SK-N-SH (cell line): ENCODE measurements around the gene ROR2. TPM values are rescaled to one million over a fixed set of nuclear protein-coding genes. Genes with fewer than 3 reads are reported as not detected.

Source experiments
- CTCF ChIA-PET: fragments of 300-600, 350-600 bp; formaldehyde crosslinking; extraction: SDS; loops from one replicate; lab custom pipeline; 2021; lab: Yijun Ruan, JAX
- POLR2A ChIA-PET: fragments of 350-600 bp; sonication (Branson Sonifier 250); formaldehyde crosslinking; extraction: SDS; loops from one replicate; lab custom pipeline; 2020; ENCODE audit warnings: antibody characterized with exemption, inconsistent platforms; lab: Yijun Ruan, JAX
- DNase-seq: peaks from one replicate; pipeline ENCODE4 v3.0.0; 2012
- H2AFZ ChIP-seq: fragments of 200-600 bp; sonication (generic); 2 replicates; pipeline ENCODE4 v1.8.1; 2016; ENCODE audit warnings: antibody characterized with exemption, mild to moderate bottlenecking, low read depth
- H3F3A ChIP-seq: fragments of 200-600 bp; sonication (generic); replicated peaks from 2 replicates; pipeline ENCODE3; 2016; ENCODE audit warnings: antibody characterized with exemption, mild to moderate bottlenecking; ENCODE audit not compliant: insufficient read depth
- H3K27ac ChIP-seq, 2 experiments: fragments of 200-500 bp in 1 of 2; fragments of 200-600 bp in 1 of 2; sonication (Bioruptor generic) in 1 of 2; sonication (generic), shearing (Covaris generic) in 1 of 2; 2 replicates each; pipeline versions ENCODE4 v1.5.1 to v1.6.1; 2014 to 2016; ENCODE audit warnings: low read depth in 2 of 2, inconsistent platforms in 1 of 2, low read length in 1 of 2, mild to moderate bottlenecking in 1 of 2, mixed read lengths in 1 of 2
- H3K27me3 ChIP-seq: fragments of 200-600 bp; sonication (generic), shearing (Covaris generic); 2 replicates; pipeline ENCODE4 v1.6.1; 2016; ENCODE audit warnings: mixed run types; ENCODE audit not compliant: insufficient read depth
- H3K36me3 ChIP-seq, 2 experiments: fragments of 200-500 bp in 1 of 2; fragments of 200-600 bp in 1 of 2; sonication (Bioruptor generic) in 1 of 2; sonication (generic) in 1 of 2; replicated peaks in 1 of 2; 2 replicates each; pipeline versions ENCODE3 to v1.5.1; 2014 to 2016; ENCODE audit warnings: low read length in 1 of 2, mild to moderate bottlenecking in 1 of 2; ENCODE audit not compliant: insufficient read depth in 2 of 2, control insufficient read depth in 1 of 2
- H3K4me1 ChIP-seq, 2 experiments: fragments of 200-500 bp in 1 of 2; fragments of 200-600 bp in 1 of 2; sonication (Bioruptor generic) in 1 of 2; sonication (generic), shearing (Covaris generic) in 1 of 2; 2 replicates each; pipeline versions ENCODE4 v1.5.1 to v1.6.1; 2014 to 2016; ENCODE audit warnings: low read depth in 1 of 2, low read length in 1 of 2, mixed run types in 1 of 2; ENCODE audit not compliant: insufficient read depth in 2 of 2, control insufficient read depth in 1 of 2
- H3K4me2 ChIP-seq: fragments of 200-600 bp; sonication (generic), shearing (Covaris generic); 2 replicates; pipeline ENCODE4 v1.6.1; 2017; ENCODE audit warnings: mixed run types
- H3K4me3 ChIP-seq, 2 experiments: fragments of 200-500 bp in 1 of 2; fragments of 200-600 bp in 1 of 2; sonication (Bioruptor generic) in 1 of 2; sonication (generic), shearing (Covaris generic) in 1 of 2; 2 replicates each; pipeline versions ENCODE4 v1.5.1 to v1.8.1; 2014 to 2016; ENCODE audit warnings: low read depth in 2 of 2, inconsistent platforms in 1 of 2, low read length in 1 of 2, mild to moderate bottlenecking in 1 of 2, mixed read lengths in 1 of 2, moderate library complexity in 1 of 2
- H3K79me2 ChIP-seq: fragments of 200-600 bp; sonication (generic); 2 replicates; pipeline ENCODE4 v1.8.1; 2017; ENCODE audit warnings: mild to moderate bottlenecking; ENCODE audit not compliant: insufficient read depth
- H3K9ac ChIP-seq: fragments of 200-600 bp; sonication (generic); 2 replicates; pipeline ENCODE4 v1.6.1; 2017; ENCODE audit warnings: mixed run types
- H3K9me2 ChIP-seq: fragments of 200-600 bp; sonication (generic); 2 replicates; pipeline ENCODE4 v1.6.1; 2017; ENCODE audit warnings: mixed run types
- H3K9me3 ChIP-seq: fragments of 200-600 bp; sonication (generic); 2 replicates; pipeline ENCODE4 v1.6.1; 2017; ENCODE audit warnings: mixed run types, mild to moderate bottlenecking, moderate library complexity
- H4K20me1 ChIP-seq: fragments of 200-600 bp; sonication (generic); 2 replicates; pipeline ENCODE4 v1.6.1; 2017; ENCODE audit warnings: mild to moderate bottlenecking, mixed run types; ENCODE audit not compliant: insufficient read depth
- CHD2 ChIP-seq: fragments of 150-350 bp; IDR thresholded peaks from 2 replicates; pipeline ENCODE4 v1.6.1; 2018; ENCODE audit warnings: low read length; ENCODE audit not compliant: partially characterized antibody
- CTCF ChIP-seq: fragments of 200-600 bp; sonication (generic); IDR thresholded peaks from 2 replicates; pipeline ENCODE4 v1.6.1; 2017; ENCODE audit warnings: antibody characterized with exemption, mild to moderate bottlenecking, moderate library complexity
- ELF1 ChIP-seq: IDR thresholded peaks from 2 replicates; pipeline ENCODE4 v1.4.0; 2012
- EP300 ChIP-seq, 2 experiments: IDR thresholded peaks; 2 replicates each; pipeline versions ENCODE4 v1.4.0 to v1.6.1; 2012; ENCODE audit warnings: borderline replicate concordance in 1 of 2, low read depth in 1 of 2, low read length in 1 of 2
- EZH2phosphoT487 ChIP-seq: fragments of 200-600 bp; sonication (generic); IDR thresholded peaks from 2 replicates; pipeline ENCODE4 v1.6.1; 2017; ENCODE audit warnings: low read depth, mixed run types, mild to moderate bottlenecking, antibody characterized with exemption, moderate library complexity, borderline replicate concordance
- FOXJ3 ChIP-seq: sonication (generic); formaldehyde crosslinking; IDR thresholded peaks from 2 replicates; pipeline ENCODE4 v1.5.1; 2020; ENCODE audit warnings: mild to moderate bottlenecking, missing genetic modification reagents
- GATA2 ChIP-seq: sonication (generic); formaldehyde crosslinking; IDR thresholded peaks from 2 replicates; pipeline ENCODE4 v1.5.0; 2020; ENCODE audit warnings: mild to moderate bottlenecking, missing genetic modification reagents
- JUND ChIP-seq: IDR thresholded peaks from 2 replicates; pipeline ENCODE4 v1.4.0; 2012
- NFIC ChIP-seq: IDR thresholded peaks from 2 replicates; pipeline ENCODE4 v1.4.0; 2012; ENCODE audit warnings: borderline replicate concordance
- NRF1 ChIP-seq: IDR thresholded peaks from 2 replicates; pipeline ENCODE4 v1.6.1; 2012; ENCODE audit warnings: low read depth, mild to moderate bottlenecking, low read length
- RXRA ChIP-seq: IDR thresholded peaks from 2 replicates; pipeline ENCODE4 v1.4.0; 2012; ENCODE audit warnings: low read depth, mild to moderate bottlenecking, borderline replicate concordance
- TCF12 ChIP-seq: IDR thresholded peaks from 2 replicates; pipeline ENCODE4 v1.4.0; 2012
- WGBS: methylation state at CpG from one replicate; pipeline ENCODE4 v1.1.6; 2017; ENCODE audit warnings: low lambda C conversion rate; 5-methylcytosine and 5-hydroxymethylcytosine counted together
- polyA plus RNA-seq, 3 experiments: library from polyadenylated mRNA; depleted of rRNA; stranded (reverse); fragments of >200 nt; gene quantifications; 2 replicates each; pipeline ENCODE4 v1.2.3, GENCODE V29; 2012
- TF ChIP-seq, protein P1 (sequence below): fragments of 150-350 bp; IDR thresholded peaks from 2 replicates; pipeline ENCODE4 v1.6.1; 2017; ENCODE audit warnings: antibody characterized with exemption, low read length, low read depth, borderline replicate concordance
- TF ChIP-seq, protein P2 (sequence below): IDR thresholded peaks from 2 replicates; pipeline ENCODE4 v1.4.0; 2012; ENCODE audit warnings: low read depth
- TF ChIP-seq, protein P3 (sequence below): IDR thresholded peaks from 2 replicates; pipeline ENCODE4; 2012
- TF ChIP-seq, protein P4 (sequence below): fragments of 150-350 bp; IDR thresholded peaks from 2 replicates; pipeline ENCODE4 v1.6.1; 2016; ENCODE audit warnings: mild to moderate bottlenecking, low read depth, low read length

Gene ROR2
- polyA plus RNA-seq, 1 of the 3 experiments (the other 2 are of a cell fraction): 0.43 TPM

GRCh38 chr9:91995000-91995655 lies 45.1 kb upstream of the ROR2 start:
- H3K27me3 ChIP-seq: no peaks in the 10 kb centered on the region; the same call in 1 of the 2 replicates
- TF ChIP-seq NRF1 (no peak), NFIC (no peak), EZH2phosphoT487 (no peak), JUND (no peak), FOXJ3 (no peak), EP300 (IDR thresholded peaks at IDR 0.05; ENCODE audit: borderline replicate concordance in 1 of 2, low read depth in 1 of 2, low read length in 1 of 2) (no peak), CTCF (no peak), RXRA (no peak), TCF12 (no peak), CHD2 (no peak), ELF1 (no peak), GATA2 (CRISPR knock-in tag) (no peak)
- TF ChIP-seq, protein P1, sequence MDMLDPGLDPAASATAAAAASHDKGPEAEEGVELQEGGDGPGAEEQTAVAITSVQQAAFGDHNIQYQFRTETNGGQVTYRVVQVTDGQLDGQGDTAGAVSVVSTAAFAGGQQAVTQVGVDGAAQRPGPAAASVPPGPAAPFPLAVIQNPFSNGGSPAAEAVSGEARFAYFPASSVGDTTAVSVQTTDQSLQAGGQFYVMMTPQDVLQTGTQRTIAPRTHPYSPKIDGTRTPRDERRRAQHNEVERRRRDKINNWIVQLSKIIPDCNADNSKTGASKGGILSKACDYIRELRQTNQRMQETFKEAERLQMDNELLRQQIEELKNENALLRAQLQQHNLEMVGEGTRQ: no peak
- TF ChIP-seq, protein P2, sequence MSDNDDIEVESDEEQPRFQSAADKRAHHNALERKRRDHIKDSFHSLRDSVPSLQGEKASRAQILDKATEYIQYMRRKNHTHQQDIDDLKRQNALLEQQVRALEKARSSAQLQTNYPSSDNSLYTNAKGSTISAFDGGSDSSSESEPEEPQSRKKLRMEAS: no peak
- TF ChIP-seq, protein P3, sequence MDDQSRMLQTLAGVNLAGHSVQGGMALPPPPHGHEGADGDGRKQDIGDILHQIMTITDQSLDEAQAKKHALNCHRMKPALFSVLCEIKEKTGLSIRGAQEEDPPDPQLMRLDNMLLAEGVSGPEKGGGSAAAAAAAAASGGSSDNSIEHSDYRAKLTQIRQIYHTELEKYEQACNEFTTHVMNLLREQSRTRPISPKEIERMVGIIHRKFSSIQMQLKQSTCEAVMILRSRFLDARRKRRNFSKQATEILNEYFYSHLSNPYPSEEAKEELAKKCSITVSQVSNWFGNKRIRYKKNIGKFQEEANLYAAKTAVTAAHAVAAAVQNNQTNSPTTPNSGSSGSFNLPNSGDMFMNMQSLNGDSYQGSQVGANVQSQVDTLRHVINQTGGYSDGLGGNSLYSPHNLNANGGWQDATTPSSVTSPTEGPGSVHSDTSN: no peak
- TF ChIP-seq, protein P4, sequence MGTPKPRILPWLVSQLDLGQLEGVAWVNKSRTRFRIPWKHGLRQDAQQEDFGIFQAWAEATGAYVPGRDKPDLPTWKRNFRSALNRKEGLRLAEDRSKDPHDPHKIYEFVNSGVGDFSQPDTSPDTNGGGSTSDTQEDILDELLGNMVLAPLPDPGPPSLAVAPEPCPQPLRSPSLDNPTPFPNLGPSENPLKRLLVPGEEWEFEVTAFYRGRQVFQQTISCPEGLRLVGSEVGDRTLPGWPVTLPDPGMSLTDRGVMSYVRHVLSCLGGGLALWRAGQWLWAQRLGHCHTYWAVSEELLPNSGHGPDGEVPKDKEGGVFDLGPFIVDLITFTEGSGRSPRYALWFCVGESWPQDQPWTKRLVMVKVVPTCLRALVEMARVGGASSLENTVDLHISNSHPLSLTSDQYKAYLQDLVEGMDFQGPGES: no peak
- no peaks in the 10 kb centered on the region for H3K79me2 ChIP-seq
- H3K4me2 ChIP-seq: no peak overlapping the region
- no peaks in the 10 kb centered on the region for H3K36me3 ChIP-seq
- no peaks in the 10 kb centered on the region for H3K9me2 ChIP-seq
- H3K4me3 ChIP-seq: no peak overlapping the region
- no peak overlapping the region for H3K9ac ChIP-seq
- no peaks in the 10 kb centered on the region for H3F3A ChIP-seq
- no peak for DNase-seq
- peaks cover 0 to 7% of the 10 kb centered on the region in 2 experiments; a peak in 1 of 4 replicates for H3K4me1 ChIP-seq
- no peak overlapping the region for H3K27ac ChIP-seq
- H3K9me3 ChIP-seq: no peaks in the 10 kb centered on the region
- 38% methylated on average over 8 of the region's 8 CpGs for WGBS
- H4K20me1 ChIP-seq: no peaks in the 10 kb centered on the region
- ChIA-PET CTCF (no interaction called here), POLR2A (no interaction called here)
- H2AFZ ChIP-seq: no peak overlapping the region
